Tibial nerve (tissue), 4 donors: ENCODE measurements around the gene ELL. TPM values are rescaled to one million over a fixed set of nuclear protein-coding genes. Genes with fewer than 3 reads are reported as not detected.

ENCODE experiments used
- DNase-seq, 2 donors: peaks; one replicate each; pipeline ENCODE4 v3.0.0-alpha.2; 2019; ENCODE audit warnings: low spot score in 2 of 2
- H3K27ac ChIP-seq, 4 donors: fragments of 200-600 bp; sonication (generic) in 3 of 4; one replicate each; pipeline ENCODE4 v1.5.1; 2017 to 2019; ENCODE audit warnings: mild to moderate bottlenecking in 1 of 4
- H3K27me3 ChIP-seq, 2 donors: fragments of 200-600 bp; sonication (generic) in 1 of 2; one replicate each; pipeline versions ENCODE4 v1.5.1 to v1.6.0; 2017 to 2019
- H3K36me3 ChIP-seq, 3 donors: fragments of 200-600 bp; sonication (generic); one replicate each; pipeline ENCODE4 v1.5.1; 2018 to 2019
- H3K4me1 ChIP-seq, 4 donors: fragments of 200-600 bp; sonication (generic) in 3 of 4; one replicate each; pipeline ENCODE4 v1.5.1; 2017 to 2019
- H3K4me3 ChIP-seq, 4 donors: fragments of 200-600 bp; sonication (generic) in 3 of 4; one replicate each; pipeline ENCODE4 v1.5.1; 2017 to 2019; ENCODE audit warnings: mild to moderate bottlenecking in 1 of 4, moderate library complexity in 1 of 4
- H3K9me3 ChIP-seq, 4 donors: fragments of 200-600 bp; sonication (generic) in 3 of 4; one replicate each; pipeline ENCODE4 v1.5.1; 2017 to 2019
- EP300 ChIP-seq, 2 donors: sonication (generic); formaldehyde crosslinking; IDR thresholded peaks; one replicate each; pipeline ENCODE4 v1.6.1; 2017; ENCODE audit warnings: antibody characterized with exemption in 2 of 2, mild to moderate bottlenecking in 1 of 2
- POLR2A ChIP-seq, 2 donors: fragments of 450-650 bp; IDR thresholded peaks; one replicate each; pipeline ENCODE4 v1.6.1; 2017; ENCODE audit warnings: antibody characterized with exemption in 2 of 2, mild to moderate bottlenecking in 2 of 2, moderate library complexity in 2 of 2
- WGBS, 2 donors: methylation state at CpG; one replicate each; pipeline ENCODE4 v1.1.5; 2018; 5-methylcytosine and 5-hydroxymethylcytosine counted together
- total RNA-seq, 4 donors: library from RNA; depleted of rRNA; stranded (reverse); fragments of >200 nt; gene quantifications; one replicate each; pipeline ENCODE4 v1.1.0, GENCODE V29; 2016
- TF ChIP-seq, protein P1 (sequence below), 5 experiments: fragments of 200-600 bp in 3 of 5; fragments of 450-650 bp in 2 of 5; sonication (generic) in 3 of 5; IDR thresholded peaks; one replicate each; pipeline ENCODE4 v1.5.1; 2016 to 2019; ENCODE audit warnings: antibody characterized with exemption in 5 of 5, mild to moderate bottlenecking in 3 of 5, moderate library complexity in 2 of 5

The ELL gene
- total RNA-seq, 4 donors from 2014 or later, result 13.8 to 45.9 (median 26.0) TPM

DNA sequence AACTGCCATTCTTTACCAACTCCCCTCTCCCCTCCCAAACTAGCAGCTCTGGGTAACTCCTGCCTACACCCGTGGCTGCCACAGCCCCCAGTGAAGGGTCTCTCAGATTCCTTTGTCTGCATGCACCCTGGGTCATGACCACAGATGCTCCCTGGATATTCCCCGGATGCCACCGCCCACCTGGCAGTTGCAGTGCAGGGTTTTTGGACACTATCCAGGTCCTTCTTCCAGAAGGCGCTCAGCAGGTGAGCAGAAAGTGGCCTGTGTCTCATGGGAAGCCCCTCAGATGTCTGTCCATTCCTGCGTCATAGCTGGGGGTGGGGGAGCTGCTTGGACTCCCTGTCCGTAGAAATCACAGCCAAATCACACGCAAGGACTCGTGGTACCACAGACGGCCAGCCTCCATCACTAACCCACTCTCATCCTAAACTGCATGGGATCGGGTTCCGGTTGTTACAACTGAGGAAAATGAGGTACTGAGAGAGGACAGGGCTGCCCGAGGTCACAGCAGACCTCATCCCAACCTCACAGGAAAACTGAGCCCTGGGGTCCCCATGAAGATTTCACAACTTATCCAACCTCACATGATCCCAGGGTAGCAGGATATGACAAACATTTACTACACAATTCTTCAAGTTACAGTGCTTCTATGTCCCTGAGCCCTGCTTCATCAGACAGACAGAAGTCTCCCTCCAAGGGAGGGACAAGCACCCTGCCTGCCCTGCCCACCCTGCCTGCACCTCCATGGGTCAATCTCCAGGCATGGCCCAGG lies 38.6 kb downstream of the ELL start:
- peaks cover 0 to 88% (median 70%) of the 10 kb centered on the region in 4 donors for H3K4me1 ChIP-seq
- no peak for DNase-seq
- no peaks in the 10 kb centered on the region for H3K27me3 ChIP-seq
- peak overlapping the region in 2 of 4 donors; percentile 14 to 47 for H3K27ac ChIP-seq
- H3K9me3 ChIP-seq, result no peaks in the 10 kb centered on the region
- TF ChIP-seq, protein P1, sequence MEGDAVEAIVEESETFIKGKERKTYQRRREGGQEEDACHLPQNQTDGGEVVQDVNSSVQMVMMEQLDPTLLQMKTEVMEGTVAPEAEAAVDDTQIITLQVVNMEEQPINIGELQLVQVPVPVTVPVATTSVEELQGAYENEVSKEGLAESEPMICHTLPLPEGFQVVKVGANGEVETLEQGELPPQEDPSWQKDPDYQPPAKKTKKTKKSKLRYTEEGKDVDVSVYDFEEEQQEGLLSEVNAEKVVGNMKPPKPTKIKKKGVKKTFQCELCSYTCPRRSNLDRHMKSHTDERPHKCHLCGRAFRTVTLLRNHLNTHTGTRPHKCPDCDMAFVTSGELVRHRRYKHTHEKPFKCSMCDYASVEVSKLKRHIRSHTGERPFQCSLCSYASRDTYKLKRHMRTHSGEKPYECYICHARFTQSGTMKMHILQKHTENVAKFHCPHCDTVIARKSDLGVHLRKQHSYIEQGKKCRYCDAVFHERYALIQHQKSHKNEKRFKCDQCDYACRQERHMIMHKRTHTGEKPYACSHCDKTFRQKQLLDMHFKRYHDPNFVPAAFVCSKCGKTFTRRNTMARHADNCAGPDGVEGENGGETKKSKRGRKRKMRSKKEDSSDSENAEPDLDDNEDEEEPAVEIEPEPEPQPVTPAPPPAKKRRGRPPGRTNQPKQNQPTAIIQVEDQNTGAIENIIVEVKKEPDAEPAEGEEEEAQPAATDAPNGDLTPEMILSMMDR (IDR thresholded peaks at IDR 0.05), result no peak
- TF ChIP-seq POLR2A (IDR thresholded peaks at IDR 0.05) (no peak), EP300 (IDR thresholded peaks at IDR 0.05) (no peak)
- 56 to 62% methylated on average over 12 of the region's 12 CpGs for WGBS, 2 donors
- H3K4me3 ChIP-seq, result no peak overlapping the region
- no peaks in the 10 kb centered on the region for H3K36me3 ChIP-seq

DNA sequence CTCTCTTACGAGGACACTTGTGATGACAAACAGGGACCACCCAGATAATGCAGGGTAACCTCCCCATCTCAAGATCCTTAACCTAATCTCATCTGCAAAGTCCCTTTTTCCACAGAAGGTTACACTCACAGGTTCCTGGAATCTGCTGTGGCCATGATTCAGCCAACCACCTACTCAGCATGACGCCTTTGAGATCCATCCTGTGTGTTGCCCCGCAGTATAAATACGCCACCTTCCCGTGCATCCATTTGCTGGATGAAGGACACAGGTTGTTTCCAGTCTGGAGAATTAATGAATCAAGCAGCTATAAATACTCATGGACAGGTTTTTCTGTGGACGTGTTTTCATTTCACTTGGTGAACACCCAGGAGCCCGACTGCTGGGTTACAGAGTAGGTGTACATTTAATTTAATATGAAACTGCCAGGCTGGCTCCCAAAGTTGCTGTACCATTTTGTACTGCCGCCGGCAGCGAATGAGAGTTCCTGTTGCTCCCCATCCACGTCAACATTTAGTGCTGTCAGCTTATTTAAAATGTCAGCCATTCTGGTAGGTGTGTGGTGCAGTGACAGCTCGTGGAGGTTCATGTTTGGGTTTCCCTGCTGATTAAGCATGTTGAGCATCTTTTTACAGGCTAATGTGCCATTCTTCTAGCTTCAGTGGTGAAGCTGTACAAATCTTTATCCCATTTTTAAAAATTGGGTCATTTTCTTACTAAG lies 40.2 kb downstream of the ELL start:
- 93 to 95% methylated on average over 12 of the region's 12 CpGs for WGBS, 2 donors
- TF ChIP-seq POLR2A (IDR thresholded peaks at IDR 0.05), result no peak
- TF ChIP-seq, protein P1 (IDR thresholded peaks at IDR 0.05), result no peak
- TF ChIP-seq EP300 (IDR thresholded peaks at IDR 0.05), result no peak
- Histone ChIP-seq H3K27ac (peak overlapping the region in 3 of 4 donors; percentile 11 to 88 (median 66)), H3K4me1 (peaks cover 0 to 87% (median 65%) of the 10 kb centered on the region in 4 donors), H3K4me3 (no peak overlapping the region), H3K36me3 (peaks cover 0 to 4% (median 0%) of the 10 kb centered on the region in 3 donors), H3K27me3 (no peaks in the 10 kb centered on the region), H3K9me3 (no peaks in the 10 kb centered on the region)
- no peak for DNase-seq

DNA sequence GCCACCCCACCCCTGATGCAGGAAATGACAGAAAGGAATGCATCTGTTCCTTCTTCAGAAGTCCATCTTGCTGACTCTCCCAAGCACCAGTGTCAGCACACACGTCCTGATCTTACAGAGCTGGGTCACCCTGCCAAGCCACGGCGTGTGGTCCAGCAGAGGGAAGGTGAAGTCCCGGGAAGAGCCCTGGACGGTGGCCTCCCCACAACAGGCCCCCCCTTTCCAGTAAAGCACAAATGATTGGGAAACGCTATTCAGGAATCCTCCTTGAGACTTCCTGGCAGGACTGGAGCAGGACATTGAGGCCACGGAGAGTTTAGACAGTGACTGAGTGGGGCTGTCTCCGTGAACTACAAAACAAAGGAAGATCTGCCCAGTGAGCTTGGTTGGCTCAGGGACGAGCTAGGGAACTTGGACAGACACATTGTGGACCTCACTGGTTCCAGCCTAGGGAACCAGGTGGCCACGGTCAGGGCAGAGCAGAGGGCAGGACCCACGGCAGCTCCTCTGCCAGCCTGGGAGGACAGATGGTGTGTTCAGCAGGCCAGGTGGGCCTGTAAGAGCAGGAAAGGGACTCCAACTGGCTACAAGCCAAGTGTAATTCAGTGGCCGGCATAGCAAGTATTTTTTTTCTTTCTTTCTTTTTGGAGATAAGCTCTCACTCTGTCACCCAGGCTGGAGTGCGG lies 41.7 kb downstream of the ELL start:
- Histone ChIP-seq H3K4me3 (no peak overlapping the region), H3K27me3 (no peaks in the 10 kb centered on the region), H3K4me1 (peaks cover 0 to 87% (median 57%) of the 10 kb centered on the region in 4 donors), H3K27ac (peak overlapping the region in 3 of 4 donors; percentile 72 to 88 (median 86)), H3K9me3 (no peaks in the 10 kb centered on the region), H3K36me3 (peaks cover 0 to 4% (median 0%) of the 10 kb centered on the region in 3 donors)
- DNase-seq, result peak; percentile 72 to 84
- TF ChIP-seq, protein P1 (IDR thresholded peaks at IDR 0.05), result no peak
- TF ChIP-seq POLR2A (IDR thresholded peaks at IDR 0.05) (no peak), EP300 (IDR thresholded peaks at IDR 0.05) (peak; percentile 72 to 98)
- 41 to 50% methylated on average over 11 to 13 of the region's 13 CpGs for WGBS, 2 donors

DNA sequence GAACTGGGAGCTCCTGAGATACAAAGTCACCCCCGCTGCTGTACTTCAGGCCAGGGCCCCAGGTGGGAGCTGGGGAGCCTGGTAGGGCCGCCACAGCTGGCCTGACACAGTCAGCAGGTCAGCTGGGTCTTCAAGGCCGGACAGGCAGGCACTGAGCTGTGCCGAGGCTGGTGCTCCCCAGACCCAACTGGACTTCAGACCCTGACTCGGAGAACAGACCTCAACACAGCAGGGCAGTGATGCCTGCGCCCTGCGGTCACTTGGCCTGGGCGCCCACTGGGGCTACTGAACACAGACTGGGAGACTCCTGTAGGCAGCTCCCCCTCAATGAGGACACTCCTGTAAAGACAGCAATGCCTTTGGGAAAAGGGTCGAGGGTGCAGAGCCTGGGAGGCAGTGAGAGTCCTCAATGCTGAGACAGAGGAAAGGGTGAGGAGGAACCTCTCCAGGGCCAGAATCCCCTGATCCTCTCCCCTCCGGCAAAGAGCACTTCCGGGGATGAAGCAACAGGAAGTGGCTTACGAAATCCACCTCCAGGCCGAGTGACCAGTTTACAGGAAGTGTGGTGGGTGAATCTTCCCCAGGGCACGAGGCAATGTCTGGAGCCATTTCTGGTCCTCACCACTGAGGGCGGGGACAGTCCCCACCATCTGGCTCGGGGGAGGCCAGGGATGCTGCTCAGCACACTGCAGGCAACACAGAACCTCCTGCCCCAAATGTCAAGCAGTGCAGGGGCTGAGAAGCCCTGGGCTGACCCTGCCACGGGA lies 43.1 kb downstream of the ELL start:
- Histone ChIP-seq H3K4me3 (no peak overlapping the region), H3K27ac (peak overlapping the region; percentile 12 to 88 (median 79)), H3K36me3 (peaks cover 0 to 4% (median 0%) of the 10 kb centered on the region in 3 donors), H3K27me3 (no peaks in the 10 kb centered on the region), H3K4me1 (peaks cover 0 to 88% (median 46%) of the 10 kb centered on the region in 4 donors), H3K9me3 (no peaks in the 10 kb centered on the region)
- 51 to 55% methylated on average over 14 to 16 of the region's 17 CpGs for WGBS, 2 donors
- TF ChIP-seq POLR2A (IDR thresholded peaks at IDR 0.05) (peak in 1 of 2 donors; percentile 25), EP300 (IDR thresholded peaks at IDR 0.05) (peak; percentile 87 to 97)
- TF ChIP-seq, protein P1 (IDR thresholded peaks at IDR 0.05), result no peak
- DNase-seq, result peak; percentile 56 to 80
